Upper lobe of left lung (tissue), 4 donors: ENCODE measurements around the gene TRHDE.

Experiments used
- EP300 ChIP-seq, 4 donors: sonication (generic); formaldehyde crosslinking; IDR thresholded peaks; one replicate each; pipeline ENCODE4 v1.5.1; 2017; ENCODE audit warnings: antibody characterized with exemption in 4 of 4, control low read depth in 2 of 4
- TF ChIP-seq, protein P1 (sequence below), 6 experiments: fragments of 450-650 bp in 4 of 6; fragments of 200-600 bp in 2 of 6; sonication (generic) in 2 of 6; IDR thresholded peaks; one replicate each; pipeline ENCODE4 v1.5.1; 2016 to 2019; ENCODE audit warnings: antibody characterized with exemption in 6 of 6

DNA sequence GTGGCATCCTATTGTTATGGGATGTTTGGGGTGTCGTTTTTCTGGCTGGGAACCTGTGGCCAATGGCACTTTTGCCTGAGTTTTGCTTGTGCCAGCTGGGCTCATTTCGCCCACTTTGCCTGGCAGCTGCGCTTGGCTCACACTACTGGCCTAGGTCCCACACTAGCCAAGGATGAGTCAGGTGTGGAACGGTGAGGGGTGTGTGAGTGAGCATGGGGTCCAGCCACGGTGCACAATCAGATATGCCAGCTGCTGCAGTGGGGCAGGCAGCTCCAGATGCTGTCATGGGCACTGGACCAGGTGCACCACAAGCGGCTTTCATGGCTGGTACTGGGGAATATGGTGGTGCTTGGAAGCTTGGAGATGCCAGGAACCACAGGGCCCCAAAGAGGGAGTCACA, 21.5 kb downstream of the TRHDE start:
- TF ChIP-seq, protein P1, sequence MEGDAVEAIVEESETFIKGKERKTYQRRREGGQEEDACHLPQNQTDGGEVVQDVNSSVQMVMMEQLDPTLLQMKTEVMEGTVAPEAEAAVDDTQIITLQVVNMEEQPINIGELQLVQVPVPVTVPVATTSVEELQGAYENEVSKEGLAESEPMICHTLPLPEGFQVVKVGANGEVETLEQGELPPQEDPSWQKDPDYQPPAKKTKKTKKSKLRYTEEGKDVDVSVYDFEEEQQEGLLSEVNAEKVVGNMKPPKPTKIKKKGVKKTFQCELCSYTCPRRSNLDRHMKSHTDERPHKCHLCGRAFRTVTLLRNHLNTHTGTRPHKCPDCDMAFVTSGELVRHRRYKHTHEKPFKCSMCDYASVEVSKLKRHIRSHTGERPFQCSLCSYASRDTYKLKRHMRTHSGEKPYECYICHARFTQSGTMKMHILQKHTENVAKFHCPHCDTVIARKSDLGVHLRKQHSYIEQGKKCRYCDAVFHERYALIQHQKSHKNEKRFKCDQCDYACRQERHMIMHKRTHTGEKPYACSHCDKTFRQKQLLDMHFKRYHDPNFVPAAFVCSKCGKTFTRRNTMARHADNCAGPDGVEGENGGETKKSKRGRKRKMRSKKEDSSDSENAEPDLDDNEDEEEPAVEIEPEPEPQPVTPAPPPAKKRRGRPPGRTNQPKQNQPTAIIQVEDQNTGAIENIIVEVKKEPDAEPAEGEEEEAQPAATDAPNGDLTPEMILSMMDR (IDR thresholded peaks at IDR 0.05) = no peak
- TF ChIP-seq EP300 (IDR thresholded peaks at IDR 0.05) = no peak
